Astrocyte (in vitro differentiated cells and primary cell): ENCODE measurements around the gene PTPRN2.

Source experiments
- CTCF ChIP-seq: IDR thresholded peaks from 2 replicates; pipeline ENCODE4 v1.5.1; 2011; ENCODE audit warnings: low read depth, mild to moderate bottlenecking, inconsistent platforms, low read length, moderate library complexity; ENCODE audit not compliant: insufficient read depth
- EZH2 ChIP-seq: IDR thresholded peaks from 2 replicates; pipeline ENCODE4 v1.6.1; 2012; ENCODE audit warnings: mild to moderate bottlenecking, low read length, inconsistent platforms; ENCODE audit not compliant: insufficient read depth

GRCh38 chr7:158028290-158028941, 559.2 kb downstream of the PTPRN2 start:
- TF ChIP-seq CTCF: no peak
- no peak for TF ChIP-seq EZH2
